Cerebellar nuclear complex (tissue), 1 donor: ENCODE data around the gene CCNB2.
"Not testable (repeated sequence)": the region's sequence is repeated elsewhere in the genome, so short reads cannot be mapped to it uniquely, and the experiment has no call there.

Experiments
- DNase-seq, 2 experiments: peaks; one replicate each; lab custom pipeline; 2025; lab: John Stamatoyannopoulos, UW

CCNB2 gene

DNA sequence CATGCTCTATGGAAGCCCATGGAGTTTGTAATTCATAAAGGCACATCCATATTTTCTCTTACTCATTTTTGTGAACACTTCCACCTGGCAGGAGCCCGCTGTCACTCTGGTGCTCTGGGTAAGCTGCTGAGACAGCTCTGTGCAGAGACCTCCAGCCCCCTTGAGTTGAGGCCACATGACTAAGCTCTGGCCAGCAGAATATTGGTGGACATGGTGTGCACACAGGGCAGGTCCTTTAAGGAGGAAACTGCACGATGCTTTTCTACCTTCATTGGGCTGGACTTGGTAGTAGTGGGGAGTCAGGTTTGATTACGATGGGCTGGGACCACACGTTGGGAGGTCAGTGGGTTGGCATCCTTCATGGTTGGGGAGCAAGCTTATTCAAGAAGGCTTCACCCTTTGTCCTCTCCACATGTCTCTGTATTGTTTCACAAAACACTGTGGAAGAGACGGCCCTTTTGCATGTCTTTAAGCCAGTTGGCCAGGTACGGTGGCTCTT lies 29.0 kb downstream of the CCNB2 start:
- DNase-seq, result no peak

DNA sequence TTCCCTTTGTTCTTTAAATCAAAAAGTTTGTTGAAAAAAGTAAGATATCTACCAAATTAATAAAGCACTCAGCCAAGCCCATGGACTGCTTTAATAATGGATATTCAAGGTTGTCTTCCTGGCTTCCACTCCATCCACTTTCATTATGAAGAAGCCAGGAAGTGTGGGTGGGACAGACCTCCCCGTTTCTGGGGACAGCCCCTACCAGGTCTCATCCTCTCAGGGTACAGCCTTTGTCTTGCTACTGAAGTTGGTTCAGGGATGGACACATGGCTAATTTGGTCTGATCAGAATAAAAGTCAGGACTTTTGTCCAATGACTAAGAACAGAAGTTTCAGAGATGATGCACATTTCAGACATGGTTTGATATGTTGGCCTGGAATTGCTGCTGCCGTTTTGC lies 32.6 kb downstream of the CCNB2 start:
- DNase-seq, result no peak

DNA sequence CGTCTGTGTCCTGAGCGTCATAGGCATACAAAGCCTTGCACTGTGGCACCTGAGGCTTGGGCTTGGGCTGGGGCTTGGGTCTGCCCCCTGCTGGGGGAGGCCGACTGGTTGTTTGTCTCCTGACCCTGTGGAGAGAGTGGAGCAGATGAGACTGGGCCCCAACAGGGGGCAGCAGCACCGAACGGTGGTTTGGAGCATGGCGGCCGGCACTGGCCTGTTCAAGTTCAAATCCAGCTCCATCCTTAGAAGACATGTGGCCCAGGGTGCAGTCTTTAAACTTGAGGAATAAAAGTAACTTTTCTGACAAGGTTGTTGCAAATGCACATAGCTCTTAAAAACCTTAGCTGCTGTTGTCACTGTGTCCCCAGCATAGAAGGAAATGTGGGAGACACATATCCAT lies 33.3 kb downstream of the CCNB2 start:
- DNase-seq, result no peak

DNA sequence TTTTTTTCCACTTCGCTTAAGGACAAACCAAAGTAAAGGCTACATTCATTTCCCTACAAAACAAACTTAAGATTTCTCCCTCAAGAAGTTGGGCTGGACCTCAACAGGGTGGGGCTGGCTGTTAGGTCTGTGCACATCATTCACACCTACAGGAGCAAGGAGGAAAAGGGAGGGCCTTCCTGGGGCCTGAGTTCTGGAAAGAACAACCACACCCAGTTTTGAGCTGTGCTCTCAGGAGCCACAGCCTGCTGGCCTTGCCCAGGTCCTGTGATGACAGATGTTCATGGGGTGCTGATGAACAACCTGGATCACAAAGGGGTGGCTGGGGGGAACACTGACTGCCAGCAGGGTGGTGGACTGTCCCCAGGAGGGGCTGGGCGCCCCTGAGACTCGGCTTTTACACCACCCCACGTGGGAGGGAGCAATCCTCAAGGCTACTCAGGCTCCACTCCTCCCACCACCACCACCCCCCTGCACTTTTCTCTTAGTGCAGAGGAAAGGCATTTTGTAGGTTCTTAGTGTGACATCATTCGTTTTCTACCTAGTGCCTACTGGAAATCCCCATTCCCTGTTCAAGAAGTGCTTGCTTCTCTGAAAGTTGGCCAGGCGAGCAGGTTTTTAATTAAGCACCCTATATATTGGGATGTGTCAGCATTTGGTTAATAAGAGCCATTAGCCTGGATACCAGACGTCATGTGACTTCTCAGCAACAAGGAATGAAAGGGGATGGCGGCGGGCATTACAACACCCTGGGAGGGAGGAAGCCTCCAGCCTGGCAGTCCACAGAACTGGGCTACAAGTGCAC lies 35.7 kb downstream of the CCNB2 start:
- no peak for DNase-seq

DNA sequence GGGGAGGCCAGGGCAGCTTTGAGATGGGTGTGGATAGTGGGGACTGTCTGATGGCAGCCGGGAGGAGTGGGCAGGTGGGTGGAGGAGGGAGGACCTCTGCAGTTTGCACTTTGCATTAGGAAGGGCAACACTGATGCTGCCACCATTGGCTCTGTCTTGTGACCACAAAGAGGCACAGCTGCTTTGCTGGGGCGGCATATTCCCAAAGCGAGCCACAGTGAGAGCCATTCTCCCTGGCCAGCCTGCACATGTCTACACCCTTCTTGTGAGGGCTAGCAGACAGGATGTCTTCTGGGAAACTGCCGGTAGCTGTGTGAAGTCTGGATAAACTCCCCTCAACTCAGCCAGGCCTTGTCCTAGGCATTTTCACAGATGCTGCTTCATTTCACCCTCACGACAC lies 38.3 kb downstream of the CCNB2 start:
- no peak for DNase-seq

DNA sequence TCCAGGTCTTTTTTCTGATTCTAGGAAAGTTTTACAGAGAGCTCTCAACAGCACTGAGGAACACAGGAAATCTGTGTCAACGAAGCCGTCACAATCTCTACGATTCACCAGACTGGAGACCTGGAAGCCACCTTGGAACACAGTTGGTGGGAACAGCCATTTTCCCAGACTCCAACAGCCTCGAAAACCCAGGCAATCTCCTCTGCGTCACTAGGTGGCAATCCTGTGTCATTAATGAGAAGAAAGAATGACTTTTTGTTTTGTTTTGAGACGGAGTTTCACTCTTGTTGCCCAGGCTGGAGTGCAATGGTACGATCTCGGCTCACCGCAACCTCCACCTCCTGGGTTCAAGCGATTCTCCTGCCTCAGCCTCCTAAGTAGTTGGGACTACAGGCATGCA lies 39.6 kb downstream of the CCNB2 start:
- not testable (repeated sequence) for DNase-seq

DNA sequence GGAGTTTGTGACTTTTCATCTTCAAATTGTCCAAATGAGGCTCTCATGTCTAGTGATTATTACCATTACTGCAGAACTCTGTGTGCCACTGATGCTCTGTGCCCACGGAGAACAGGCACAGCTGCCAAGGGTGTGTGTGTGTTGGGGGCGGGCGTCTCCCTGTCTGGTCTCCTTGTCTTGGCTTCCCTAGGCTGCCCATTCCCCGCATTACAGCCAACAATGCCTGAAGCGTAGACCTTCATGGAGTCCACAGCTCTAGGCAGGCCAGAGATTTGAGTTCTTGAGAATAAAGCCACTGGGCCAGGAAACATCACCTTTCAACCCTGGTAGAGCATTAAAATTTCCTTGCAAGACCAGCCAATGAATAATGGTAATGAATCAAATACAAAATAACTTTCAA lies 42.7 kb downstream of the CCNB2 start:
- DNase-seq, result no peak

DNA sequence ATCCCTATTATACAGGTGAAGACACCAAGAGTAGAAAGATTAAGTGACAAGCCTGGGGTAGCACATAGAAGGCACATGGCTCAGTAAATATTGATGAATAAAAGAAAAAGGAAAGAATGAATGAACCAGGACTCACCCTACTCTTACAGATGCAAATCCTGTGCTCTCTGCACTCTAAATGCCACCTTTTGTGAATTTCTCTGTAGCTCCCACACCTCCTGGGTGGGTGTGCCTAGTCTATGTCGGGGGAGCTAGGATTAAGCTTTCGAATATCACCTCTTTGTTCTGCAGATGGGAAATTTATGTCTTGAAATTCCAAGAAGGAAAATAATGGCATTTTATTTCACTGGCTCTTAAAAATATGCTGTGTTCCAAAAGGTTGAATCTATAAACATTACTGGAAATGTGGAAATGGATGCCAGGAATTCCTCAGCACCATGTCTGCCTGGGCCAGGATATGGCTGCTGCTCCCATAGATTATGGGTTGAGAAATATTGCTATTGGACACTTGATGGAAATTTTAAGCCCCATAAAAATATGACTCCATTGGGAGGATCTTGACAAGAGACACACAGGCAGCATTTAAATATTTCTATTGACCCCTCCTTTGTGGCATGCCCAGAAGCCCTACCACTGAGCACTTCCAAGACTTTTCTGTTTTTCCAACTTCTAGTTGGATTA lies 43.3 kb downstream of the CCNB2 start:
- no peak for DNase-seq

DNA sequence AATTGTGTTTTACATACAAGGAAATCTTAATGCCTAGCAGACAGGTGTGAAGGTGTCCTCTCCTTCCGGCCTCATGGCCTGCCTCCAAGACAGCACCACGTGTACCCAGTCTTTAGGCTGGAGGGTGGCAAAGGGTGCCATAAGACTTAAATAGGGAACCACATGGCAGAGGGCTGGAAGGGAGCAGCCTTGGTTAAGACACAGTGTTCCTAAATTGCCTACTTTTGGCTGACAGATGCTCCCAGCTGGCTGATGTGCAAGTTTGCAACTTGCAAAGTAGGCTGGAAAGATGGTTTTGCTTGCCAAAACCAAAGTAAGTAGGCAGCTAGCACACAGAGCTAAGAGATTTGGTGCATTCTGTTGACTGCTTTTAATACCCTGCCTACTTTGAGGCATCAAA lies 45.2 kb downstream of the CCNB2 start:
- no peak for DNase-seq

DNA sequence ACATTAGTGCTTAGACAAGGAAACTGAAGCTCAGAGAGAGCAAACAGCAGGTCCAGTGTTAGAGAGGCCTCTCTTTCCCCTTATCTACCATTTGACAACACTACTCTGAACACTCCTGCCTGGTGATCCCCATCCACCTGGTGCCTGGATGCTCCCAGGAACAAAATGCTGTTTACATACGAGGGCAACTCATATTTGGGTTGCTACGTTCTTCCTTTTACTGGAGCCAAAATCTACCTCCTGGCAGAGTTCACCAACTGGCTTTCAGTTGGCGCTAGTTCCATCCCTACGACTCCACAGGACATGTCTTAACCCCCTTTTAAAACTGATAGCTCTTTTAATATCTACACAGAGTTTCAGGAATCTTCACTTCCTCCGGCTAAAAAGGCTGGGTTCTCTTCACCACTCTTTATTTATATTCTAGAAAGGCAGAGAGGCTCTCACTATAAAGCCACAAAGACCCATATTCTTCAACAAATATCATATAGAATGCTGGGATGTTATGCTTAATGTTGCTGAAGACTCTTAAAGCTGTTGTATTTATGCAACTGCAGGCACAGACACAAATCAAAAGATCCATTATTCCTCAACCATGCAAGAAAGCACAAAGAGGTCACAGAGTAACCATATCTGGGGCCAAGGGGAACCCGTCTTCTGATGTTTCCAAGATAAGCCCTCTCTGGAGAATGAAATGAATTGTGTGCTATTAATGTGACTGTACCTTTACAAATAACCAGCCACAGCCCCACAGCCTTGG lies 47.9 kb downstream of the CCNB2 start:
- DNase-seq, result no peak

DNA sequence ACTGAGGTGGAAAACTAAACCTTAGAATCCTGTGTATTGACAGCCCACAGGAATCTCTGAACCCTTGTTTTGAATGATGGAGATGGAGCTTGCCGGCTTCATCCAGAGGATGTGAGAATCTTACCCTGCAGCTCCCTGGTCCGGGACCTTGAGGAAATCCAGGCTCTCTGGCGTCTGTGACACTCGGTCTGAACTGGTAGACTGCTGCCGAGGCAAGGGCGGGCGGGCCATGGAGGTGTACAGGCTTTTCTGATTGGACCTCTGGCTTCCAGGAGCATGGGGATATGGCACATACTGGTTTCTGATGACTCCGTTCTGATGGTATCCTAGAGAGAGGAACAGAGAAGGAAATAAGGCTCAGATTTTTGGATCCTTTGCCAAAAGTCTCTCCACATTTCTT lies 48.5 kb downstream of the CCNB2 start:
- no peak for DNase-seq

DNA sequence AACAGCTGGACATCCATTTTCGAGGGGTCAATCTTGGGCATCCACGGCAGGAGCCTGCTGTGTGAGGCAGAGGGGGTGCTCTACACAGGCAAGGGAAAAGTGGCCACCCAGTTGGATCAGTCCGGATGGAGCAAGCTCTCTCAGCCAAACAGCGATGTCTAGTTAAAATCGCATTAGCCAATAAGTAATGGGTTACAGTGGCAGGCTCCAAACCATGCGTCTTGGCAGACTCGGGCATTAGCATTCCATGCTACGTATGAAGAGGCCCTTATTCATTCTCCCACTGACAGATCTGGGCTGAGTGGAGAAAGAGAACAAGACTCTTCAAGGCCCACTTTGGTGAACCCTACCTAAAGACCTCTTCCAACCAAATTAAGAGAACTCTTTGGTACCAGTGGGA lies 49.3 kb downstream of the CCNB2 start:
- DNase-seq, result no peak

DNA sequence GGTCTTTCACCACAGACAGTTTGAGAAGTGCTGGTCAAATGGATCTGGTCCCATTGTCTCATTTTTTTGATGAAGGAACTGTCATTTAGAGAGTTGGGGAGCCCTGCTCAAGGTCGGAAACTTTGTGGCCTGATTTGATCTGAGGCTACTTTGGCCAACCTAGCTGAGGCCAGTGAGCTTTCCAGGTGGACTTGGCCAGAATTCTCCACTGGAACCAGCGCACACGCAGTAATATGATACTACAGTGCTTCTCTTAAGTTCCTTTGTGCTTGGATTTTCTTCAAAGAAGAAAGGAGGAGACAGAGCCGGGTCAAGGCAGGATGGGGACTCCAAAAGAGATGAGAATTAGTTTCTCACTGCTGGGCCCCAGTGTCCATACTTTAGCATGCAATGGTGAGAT lies 50.5 kb downstream of the CCNB2 start:
- no peak for DNase-seq

DNA sequence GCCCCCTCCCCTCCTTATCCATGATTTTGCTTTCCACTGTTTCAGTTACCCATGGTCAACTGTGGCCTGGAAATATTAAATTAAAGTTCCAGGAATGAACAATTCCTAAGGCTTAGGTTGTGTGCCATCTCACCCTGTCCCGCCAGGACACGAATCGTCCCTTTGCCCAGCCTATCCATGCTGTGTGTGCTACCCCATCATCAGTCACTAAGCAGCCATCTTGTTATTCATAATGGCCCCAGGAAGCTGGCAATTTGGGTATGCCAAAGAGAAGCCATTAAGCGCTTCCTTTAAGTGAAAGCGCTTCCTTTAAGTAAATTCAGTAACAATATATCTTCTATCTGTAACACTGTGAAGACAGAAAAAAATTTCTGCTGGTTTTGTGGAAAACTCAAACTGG lies 52.5 kb downstream of the CCNB2 start:
- no peak for DNase-seq

DNA sequence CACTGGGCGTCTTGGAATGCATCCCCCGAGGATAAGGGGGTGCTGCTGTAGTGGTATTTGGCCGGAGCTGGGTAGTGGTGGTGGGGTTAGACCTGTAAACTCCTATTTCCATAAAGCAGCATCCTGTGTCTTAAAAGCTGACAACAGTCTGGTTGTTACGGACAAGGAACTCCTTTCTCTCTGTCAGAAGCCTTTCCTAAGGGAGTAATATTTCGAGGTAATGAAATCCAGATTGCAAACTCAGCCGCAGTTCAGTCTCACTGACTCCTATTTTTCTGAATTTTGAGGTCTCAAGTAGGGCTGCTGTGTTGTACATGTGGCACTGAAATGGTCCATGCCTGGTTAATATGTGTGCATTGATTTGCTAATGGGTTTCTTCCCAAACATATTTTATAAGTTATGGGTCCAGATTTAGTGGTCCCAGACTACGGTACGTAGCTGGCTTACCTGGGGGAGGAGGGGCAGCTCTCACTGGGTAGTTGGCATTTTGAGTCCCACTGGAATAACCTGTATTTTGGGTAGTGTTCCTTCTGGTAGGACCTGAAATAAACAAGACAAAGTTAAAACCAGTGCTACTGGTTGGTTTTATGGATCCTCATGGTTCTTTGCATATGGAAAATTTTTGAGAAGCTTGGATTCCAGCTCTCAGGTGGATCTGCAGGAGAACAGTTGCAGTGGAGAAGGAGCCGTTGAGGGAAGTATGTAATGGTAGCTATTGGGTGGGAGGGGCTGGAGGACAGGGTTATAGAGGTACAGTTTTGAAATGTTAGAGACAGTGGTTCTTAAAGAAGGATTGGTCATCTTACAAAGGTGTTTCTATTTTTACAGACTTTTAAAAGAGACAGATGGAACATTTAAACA lies 53.1 kb downstream of the CCNB2 start:
- DNase-seq, result no peak

DNA sequence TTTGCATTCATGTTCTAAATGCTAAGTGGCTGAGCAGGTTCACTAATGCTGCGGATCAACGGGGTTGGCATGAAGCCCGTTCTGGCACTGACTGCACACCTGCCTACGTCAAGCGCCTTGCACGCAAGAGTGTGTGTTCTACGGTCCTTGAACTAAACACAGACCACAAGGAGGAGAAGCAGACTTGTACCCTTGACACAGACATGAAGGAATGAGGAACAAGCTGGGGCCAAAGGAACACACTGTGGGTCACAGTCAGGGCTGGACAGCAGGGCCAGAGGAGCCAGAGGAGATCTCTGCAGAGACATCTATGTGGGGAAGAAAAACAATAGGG lies 53.7 kb downstream of the CCNB2 start:
- no peak for DNase-seq

DNA sequence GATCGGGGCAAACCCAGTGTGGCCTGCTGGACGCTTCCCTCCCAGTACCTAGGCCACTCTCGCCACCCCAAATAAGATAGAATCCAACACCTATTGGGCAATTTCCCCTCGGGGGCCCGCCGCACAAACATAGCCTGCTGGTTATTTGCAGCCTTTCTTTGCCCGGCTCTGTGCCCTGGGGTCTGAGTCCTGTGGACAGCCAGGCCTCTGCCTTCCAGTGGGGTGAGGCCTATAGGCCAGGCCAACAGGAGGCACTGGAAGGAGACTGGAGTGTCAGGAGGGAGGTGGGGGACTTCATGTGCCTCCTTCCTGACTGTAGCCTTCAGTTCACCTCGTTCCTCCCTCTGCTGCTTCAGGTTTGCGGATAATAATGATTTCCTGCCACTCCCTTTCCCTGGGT lies 54.3 kb downstream of the CCNB2 start:
- no peak for DNase-seq

DNA sequence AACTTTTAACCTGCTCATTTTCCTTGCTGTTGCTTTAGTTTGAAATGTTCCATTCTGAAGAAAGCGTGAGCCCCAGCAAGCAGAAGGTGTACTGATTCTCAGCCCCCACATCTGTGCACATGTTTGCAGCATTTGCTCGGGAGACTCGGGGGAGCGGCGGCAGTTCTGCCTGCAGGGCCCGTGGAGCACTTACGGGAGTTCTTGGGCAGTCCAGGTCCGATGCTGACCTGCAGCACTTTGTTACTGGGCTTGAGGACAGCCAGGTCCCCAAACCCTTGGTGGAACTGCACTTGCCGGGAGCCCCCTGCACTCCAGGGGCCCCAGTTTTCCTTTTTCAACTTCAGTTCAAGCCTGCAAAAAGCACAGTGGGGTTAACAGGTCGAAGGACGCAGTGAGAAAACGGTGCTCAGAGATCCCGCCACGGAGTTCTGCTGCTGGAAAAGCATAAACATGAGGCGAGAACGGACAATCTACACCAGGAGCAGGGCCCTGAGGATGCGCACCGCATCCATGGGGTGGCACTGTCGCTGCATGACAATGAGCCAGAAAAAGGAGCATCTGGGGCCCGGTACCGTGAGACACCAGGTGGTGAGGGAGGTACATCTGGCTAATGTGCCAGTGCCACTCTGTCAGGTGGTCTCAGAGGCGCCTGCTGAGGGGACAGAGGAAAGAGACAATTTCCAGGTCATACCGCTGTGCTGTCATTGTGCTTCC lies 56.1 kb downstream of the CCNB2 start:
- DNase-seq, result no peak

DNA sequence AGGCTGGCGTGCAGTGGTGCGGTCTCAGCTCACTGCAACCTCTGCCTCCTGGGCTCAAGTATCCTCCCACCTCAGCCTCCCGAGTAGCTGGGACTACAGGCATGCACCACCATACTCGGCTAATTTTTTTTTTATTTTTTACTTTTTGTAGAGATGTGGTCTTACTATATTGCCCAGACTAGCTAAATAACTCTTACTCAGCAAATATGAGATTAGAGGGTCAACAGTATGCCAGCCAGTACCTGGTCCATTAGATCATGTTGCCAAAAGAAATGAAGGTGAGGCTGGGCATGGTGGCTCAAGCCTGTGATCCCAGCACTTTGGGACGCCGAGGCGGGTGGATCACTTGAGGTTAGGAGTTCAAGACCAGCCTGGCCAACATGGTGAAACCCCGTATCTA lies 57.1 kb downstream of the CCNB2 start:
- not testable (repeated sequence) for DNase-seq

DNA sequence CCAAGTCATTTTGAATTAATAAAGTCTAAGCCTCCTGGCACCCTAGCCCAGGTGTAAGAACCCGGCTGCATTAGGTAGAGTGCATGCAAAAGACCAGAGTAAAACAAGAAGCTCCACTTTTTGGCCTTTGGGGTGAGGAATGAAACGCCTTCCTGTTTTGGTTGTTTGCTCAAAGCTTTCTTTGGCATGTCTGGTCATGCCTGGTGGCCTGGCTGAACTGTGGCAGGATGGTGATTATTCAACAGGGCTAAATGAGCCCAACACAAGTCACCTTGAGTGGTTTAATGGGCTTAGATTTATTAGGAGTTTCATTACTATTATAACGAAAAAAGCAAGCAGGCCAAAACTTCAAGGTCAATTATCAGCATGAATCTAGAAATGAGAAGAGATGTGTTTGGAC lies 60.8 kb downstream of the CCNB2 start:
- no peak for DNase-seq

DNA sequence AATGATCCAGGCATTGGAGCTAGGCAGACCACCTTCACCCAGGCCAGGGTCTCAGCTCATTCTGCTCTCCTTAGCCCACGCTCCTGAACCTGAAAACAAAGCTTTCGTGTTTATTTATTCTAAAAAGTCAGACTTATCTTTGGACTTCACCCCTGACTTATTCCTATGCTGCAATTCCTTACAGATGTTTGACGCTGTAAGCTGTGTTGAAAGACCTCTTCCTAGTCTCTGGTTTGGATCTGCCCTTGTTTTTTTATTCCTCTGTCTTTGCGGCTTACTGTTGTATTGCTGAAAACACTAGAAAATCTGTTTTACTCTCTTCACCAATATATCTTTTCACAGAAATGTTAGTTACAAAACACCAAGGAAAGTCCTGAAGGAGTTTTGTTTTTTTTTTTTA lies 61.2 kb downstream of the CCNB2 start:
- no peak for DNase-seq
